K562 (cell line): Measurements from ENCODE around the gene CSF2. TPM values are rescaled to one million over a fixed set of nuclear protein-coding genes. Genes with fewer than 3 reads are reported as not detected.
A peak's percentile ranks its signal among the peaks of the same experiment; 100 is the strongest.

Experiments used
- ATAC-seq: fragments of 200-7000 bp; cut with Tn5 transposase; 3 replicates; pipeline ENCODE4 v1.9.1; 2020; ENCODE audit warnings: moderate library complexity
- BruUV-seq: library from RNA; stranded (reverse); fragments of 400-500 nt; replicated peaks from 2 replicates; lab custom pipeline; 2021; lab: Mats Ljungman, UMichigan
- CTCF ChIA-PET: fragments of 300-600 bp; formaldehyde crosslinking; extraction: SDS; loops from one replicate; lab custom pipeline; 2021; ENCODE audit warnings: low intra/inter-chr PET ratio; lab: Yijun Ruan, JAX
- POLR2A ChIA-PET: fragments of 300-600, 350-650 bp; sonication (Branson Sonifier 250); formaldehyde crosslinking; extraction: SDS; loops from one replicate; lab custom pipeline; 2021; ENCODE audit warnings: antibody characterized with exemption, inconsistent platforms; lab: Yijun Ruan, JAX
- DNase-seq, 4 experiments: peaks; one replicate each; pipeline versions ENCODE4 v3.0.0 to v3.0.0-alpha.2; 2011 to 2018; ENCODE audit warnings: low spot score in 3 of 4, mixed read lengths in 3 of 4; ENCODE audit errors: extremely low read depth in 1 of 4
- FAIRE-seq: peaks from 2 replicates; lab custom pipeline; 2011; peaks lifted over from hg19 to GRCh38; lab: Jason Lieb, UNC
- H2AFZ ChIP-seq: 2 replicates; pipeline ENCODE4 v1.6.0; 2011; ENCODE audit warnings: low read depth, low read length, control low read depth, inconsistent platforms
- H3K27ac ChIP-seq: fragments of 200-600 bp; 3 replicates; pipeline ENCODE4 v1.8.0; 2011; ENCODE audit warnings: low read depth, mild to moderate bottlenecking, control low read depth, inconsistent platforms, low read length, moderate library complexity, mixed read lengths; ENCODE audit errors: extremely low read depth
- H3K27me3 ChIP-seq, 2 experiments: fragments of 300-600 bp in 1 of 2; 2 replicates in 1 of 2; 3 replicates in 1 of 2; pipeline versions ENCODE4 v1.6.0 to v1.8.0; 2011; ENCODE audit warnings: inconsistent platforms in 2 of 2, low read length in 2 of 2, mild to moderate bottlenecking in 1 of 2, mixed read lengths in 1 of 2, moderate library complexity in 1 of 2; ENCODE audit not compliant: control insufficient read depth in 2 of 2, insufficient read depth in 2 of 2
- H3K36me3 ChIP-seq: fragments of 300-600 bp; 3 replicates; pipeline ENCODE4 v1.8.0; 2011; ENCODE audit warnings: mild to moderate bottlenecking, low read length, inconsistent platforms; ENCODE audit not compliant: control insufficient read depth, insufficient read depth
- H3K4me1 ChIP-seq, 2 experiments: fragments of 200-600 bp in 1 of 2; replicated peaks in 1 of 2; 2 replicates in 1 of 2; 3 replicates in 1 of 2; pipeline versions ENCODE4 v1.5.1 to v1.8.0; 2011; ENCODE audit warnings: inconsistent platforms in 2 of 2, low read length in 2 of 2, mild to moderate bottlenecking in 1 of 2, mixed read lengths in 1 of 2, moderate library complexity in 1 of 2; ENCODE audit not compliant: control insufficient read depth in 2 of 2, insufficient read depth in 2 of 2
- H3K4me2 ChIP-seq: 2 replicates; pipeline ENCODE4 v1.6.1; 2011; ENCODE audit warnings: low read length, control low read depth, inconsistent platforms, mixed read lengths; ENCODE audit not compliant: insufficient read depth
- H3K4me3 ChIP-seq: fragments of 200-600 bp; sonication (generic), shearing (Covaris generic); 2 replicates; pipeline ENCODE4 v1.5.1; 2016; ENCODE audit warnings: control low read depth, inconsistent platforms
- H3K79me2 ChIP-seq: fragments of 200-600 bp; 3 replicates; pipeline ENCODE4 v1.8.0; 2011; ENCODE audit warnings: low read length, inconsistent platforms; ENCODE audit not compliant: control insufficient read depth, insufficient read depth
- H3K9ac ChIP-seq, 2 experiments: 2 replicates each; pipeline versions ENCODE4 v1.6.0 to v1.6.1; 2011; ENCODE audit warnings: low read depth in 2 of 2, low read length in 2 of 2, control low read depth in 1 of 2, inconsistent platforms in 1 of 2, mild to moderate bottlenecking in 1 of 2, mixed read lengths in 1 of 2; ENCODE audit not compliant: insufficient read depth in 1 of 2
- H3K9me1 ChIP-seq: one replicate; pipeline ENCODE4 v1.6.0; 2011; ENCODE audit warnings: inconsistent platforms, mild to moderate bottlenecking, low read length, moderate library complexity; ENCODE audit not compliant: control insufficient read depth, insufficient read depth
- H3K9me3 ChIP-seq: replicated peaks from 2 replicates; pipeline ENCODE4 v1.5.1; 2011; ENCODE audit warnings: low read depth, low read length, inconsistent platforms; ENCODE audit not compliant: control insufficient read depth, insufficient read depth
- H4K20me1 ChIP-seq: replicated peaks from 2 replicates; pipeline ENCODE4 v1.6.1; 2011; ENCODE audit warnings: low read length, inconsistent platforms, mixed read lengths; ENCODE audit not compliant: control insufficient read depth, insufficient read depth
- BACH1 ChIP-seq: fragments of 200-800 bp; sonication (Bioruptor generic); IDR thresholded peaks from 2 replicates; pipeline ENCODE4 v1.6.1; 2016; ENCODE audit warnings: missing genetic modification characterization, missing compliant biosample characterization
- CEBPB ChIP-seq: fragments of 450-650 bp; IDR thresholded peaks from 2 replicates; pipeline ENCODE4 v1.6.1; 2016; ENCODE audit warnings: missing genetic modification characterization, missing compliant biosample characterization
- DDX20 ChIP-seq: fragments of 450-650 bp; IDR thresholded peaks from 2 replicates; pipeline ENCODE4 v1.6.1; 2016; ENCODE audit warnings: missing genetic modification characterization, low read depth, mild to moderate bottlenecking, missing compliant biosample characterization, moderate library complexity
- FOSL1 ChIP-seq: fragments of 200-800 bp; sonication (Bioruptor generic); conservative IDR thresholded peaks from 2 replicates; pipeline ENCODE4 v1.6.1; 2016; ENCODE audit warnings: missing genetic modification characterization, missing compliant biosample characterization
- FOXA1 ChIP-seq: fragments of 450-650 bp; IDR thresholded peaks from 2 replicates; pipeline ENCODE4 v1.6.1; 2016; ENCODE audit warnings: mild to moderate bottlenecking, borderline replicate concordance
- KLF1 ChIP-seq: fragments of 450-650 bp; IDR thresholded peaks from 2 replicates; pipeline ENCODE4 v1.6.1; 2016; ENCODE audit warnings: missing genetic modification characterization, missing compliant biosample characterization
- MEF2D ChIP-seq: conservative IDR thresholded peaks from 2 replicates; pipeline ENCODE4 v1.6.1; 2016; ENCODE audit warnings: low read depth, missing genetic modification characterization, missing compliant biosample characterization
- NCOA1 ChIP-seq: fragments of 450-650 bp; IDR thresholded peaks from 2 replicates; pipeline ENCODE4 v1.6.1; 2016; ENCODE audit warnings: low read depth
- NR2C1 ChIP-seq, 2 experiments: fragments of 450-650 bp; IDR thresholded peaks; 2 replicates each; pipeline ENCODE4 v1.6.1; 2017; ENCODE audit warnings: mild to moderate bottlenecking in 2 of 2, antibody characterized with exemption in 1 of 2, inconsistent platforms in 1 of 2, missing compliant biosample characterization in 1 of 2, missing genetic modification characterization in 1 of 2
- PHF20 ChIP-seq: fragments of 450-650 bp; IDR thresholded peaks from 2 replicates; pipeline ENCODE4 v1.6.1; 2018; ENCODE audit not compliant: partially characterized antibody
- RAD21 ChIP-seq, 2 experiments: fragments of 250-450 bp in 1 of 2; fragments of 450-650 bp in 1 of 2; sonication (Bioruptor Pico) in 1 of 2; formaldehyde crosslinking in 1 of 2; IDR thresholded peaks in 1 of 2; conservative IDR thresholded peaks in 1 of 2; 2 replicates each; pipeline versions ENCODE4 v1.4.0 to v1.8.0; 2020 to 2022; ENCODE audit warnings: mild to moderate bottlenecking in 2 of 2, moderate library complexity in 1 of 2
- RBBP5 ChIP-seq: fragments of 200-600 bp; sonication (generic); IDR thresholded peaks from 2 replicates; pipeline ENCODE4 v1.6.1; 2012; ENCODE audit warnings: borderline replicate concordance, mild to moderate bottlenecking, low read length, control low read depth, inconsistent platforms; ENCODE audit not compliant: insufficient read depth, poor library complexity, severe bottlenecking
- SIN3B ChIP-seq: fragments of 450-650 bp; IDR thresholded peaks from 2 replicates; pipeline ENCODE4 v1.6.1; 2017; ENCODE audit warnings: low read depth, mild to moderate bottlenecking, moderate library complexity
- SMARCA4 ChIP-seq: fragments of 450-650 bp; IDR thresholded peaks from 2 replicates; pipeline ENCODE4 v1.6.1; 2016
- SMARCA5 ChIP-seq: fragments of 450-650 bp; IDR thresholded peaks from 2 replicates; pipeline ENCODE4 v1.6.1; 2016
- ZNF644 ChIP-seq: fragments of 200-800 bp; sonication (Bioruptor generic); IDR thresholded peaks from 2 replicates; pipeline ENCODE4 v1.6.1; 2016; ENCODE audit warnings: low read depth, missing genetic modification characterization, missing compliant biosample characterization
- WGBS: fragments of 100-300 bp; shearing (Covaris generic); methylation state at CpG from one replicate; pipeline ENCODE4 v1.1.6; 2016; ENCODE audit warnings: low coverage, mixed read lengths; ENCODE audit not compliant: insufficient coverage; ENCODE audit errors: missing lambda C conversion rate; 5-methylcytosine and 5-hydroxymethylcytosine counted together
- in situ Hi-C: fragments of 300-500 bp; cut with MboI; formaldehyde crosslinking; loops from 4 replicates; pipeline ENCODE4 v1.15.0; 2018; ENCODE audit warnings: inconsistent platforms, mixed read lengths
- intact Hi-C: fragments of 100-400 bp; cut with micrococcal nuclease; formaldehyde crosslinking; loops from 2 replicates; pipeline ENCODE4 v1.14.2; 2022
- polyA plus RNA-seq, 8 experiments: library from polyadenylated mRNA; depleted of rRNA in 4 of 8; stranded (reverse) in 5 of 8; unstranded in 3 of 8; fragments of >200 nt; fragmentation: Nextera tagmentation in 2 of 8; fragmentation: Illumina TruSeq in 1 of 8; extraction: Ambion mirVana in 2 of 8; extraction: Trizol in 1 of 8; gene quantifications; 2 replicates each; pipeline versions ENCODE4 v1.2.1 to v1.2.3, GENCODE V29; 2011 to 2014; ENCODE audit warnings: inconsistent platforms in 1 of 8, missing spikeins in 1 of 8
- total RNA-seq, 7 experiments: library from RNA; depleted of rRNA in 6 of 7; stranded (reverse); fragments of >200 nt in 6 of 7; fragmentation: Illumina TruSeq in 2 of 7; extraction: Trizol in 2 of 7; gene quantifications; 2 replicates each; pipeline versions ENCODE4 v1.2.1 to v1.2.3, GENCODE V29; 2011 to 2021; ENCODE audit warnings: low replicate concordance in 1 of 7
- TF ChIP-seq, protein P1 (sequence below): fragments of 450-650 bp; conservative IDR thresholded peaks from 2 replicates; pipeline ENCODE4 v1.6.1; 2016; ENCODE audit warnings: missing genetic modification characterization, low read depth, mild to moderate bottlenecking, missing compliant biosample characterization, moderate library complexity

Gene CSF2
- total and polyA plus RNA-seq, 9 of the 15 experiments (the other 6 are each of a cell fraction or from before 2014, with no cell fraction given), result 0.25 to 0.29 TPM; not detected in 7

DNA sequence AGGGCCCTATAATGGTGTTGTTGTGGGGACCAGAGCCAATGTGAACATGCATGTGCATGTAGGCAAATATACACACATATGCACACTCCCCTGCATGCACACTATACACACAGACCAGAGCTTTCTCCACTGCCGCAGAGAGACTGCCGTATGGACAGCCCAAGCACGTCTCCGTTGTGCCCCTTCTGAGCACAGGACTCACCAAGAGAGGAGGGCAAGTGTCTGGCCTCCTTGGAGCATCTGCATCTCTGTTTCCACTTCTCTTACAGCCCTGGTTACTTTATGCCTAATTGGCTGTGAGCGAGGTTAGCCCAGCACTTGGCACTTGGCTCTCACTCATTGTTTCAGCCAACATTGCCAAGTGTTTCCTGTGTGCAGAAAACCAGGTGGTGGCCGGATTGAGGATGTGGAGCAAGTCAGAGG, 30.4 kb downstream of the CSF2 start:
- Histone ChIP-seq H3K9me1 (no peaks in the 10 kb centered on the region), H3K4me3 (no peak overlapping the region), H3K4me1 (peaks cover 27 to 52% of the 10 kb centered on the region in 2 experiments), H3K9me3 (no peaks in the 10 kb centered on the region), H3K27me3 (no peaks in the 10 kb centered on the region), H2AFZ (no peak overlapping the region), H3K27ac (peak overlapping the region; percentile 75; the same call in 2 of the 3 replicates)
- FAIRE-seq (no peak), ATAC-seq (no peak), DNase-seq (no peak)
- no TSS peak for BruUV-seq
- WGBS, result 75% methylated on average over 6 of the region's 6 CpGs
- CTCF ChIA-PET, result no interaction called here
- in situ Hi-C loops, result no loop called here
- TF ChIP-seq NR2C1 (IDR thresholded peaks at IDR 0.05) (no peak), NR2C1 (tag; IDR thresholded peaks at IDR 0.05) (0 out of 2 replicates have a peak, but pooled peaks have one; percentile 4), CEBPB (tag) (no peak), FOXA1 (no peak), SMARCA5 (0 out of 2 replicates have a peak, but pooled peaks have one; percentile 33), DDX20 (tag) (0 out of 2 replicates have a peak, but pooled peaks have one; percentile 36), BACH1 (peak; percentile 77; the same call in 1 of the 2 replicates), MEF2D (tag) (no peak; the same call in 1 of the 2 replicates), SMARCA4 (no peak), KLF1 (tag) (no peak), RAD21 (CRISPR knock-in tag; conservative IDR thresholded peaks at IDR 0.05 in 1 of 2, IDR thresholded peaks at IDR 0.05 in 1 of 2) (0 out of 4 replicates have a peak, but pooled peaks of 1 of the 2 experiments have one; percentile 0), PHF20 (no peak), SIN3B (no peak), NCOA1 (0 out of 2 replicates have a peak, but pooled peaks have one; percentile 1), RBBP5 (peak; percentile 17), ZNF644 (peak; percentile 13; the same call in 1 of the 2 replicates), FOSL1 (tag) (peak; percentile 49; the same call in 1 of the 2 replicates)
- TF ChIP-seq, protein P1, sequence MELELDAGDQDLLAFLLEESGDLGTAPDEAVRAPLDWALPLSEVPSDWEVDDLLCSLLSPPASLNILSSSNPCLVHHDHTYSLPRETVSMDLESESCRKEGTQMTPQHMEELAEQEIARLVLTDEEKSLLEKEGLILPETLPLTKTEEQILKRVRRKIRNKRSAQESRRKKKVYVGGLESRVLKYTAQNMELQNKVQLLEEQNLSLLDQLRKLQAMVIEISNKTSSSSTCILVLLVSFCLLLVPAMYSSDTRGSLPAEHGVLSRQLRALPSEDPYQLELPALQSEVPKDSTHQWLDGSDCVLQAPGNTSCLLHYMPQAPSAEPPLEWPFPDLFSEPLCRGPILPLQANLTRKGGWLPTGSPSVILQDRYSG (tag), result 0 out of 2 replicates have a peak, but pooled peaks have one; percentile 36
- TF ChIP-seq, all 486 proteins: peak for 10
- intact Hi-C loops, result no loop called here
- Histone ChIP-seq H4K20me1 (peaks cover 8% of the 10 kb centered on the region; the same call in 1 of the 2 replicates), H3K79me2 (no peaks in the 10 kb centered on the region; the same call in 2 of the 3 replicates), H3K4me2 (peak overlapping the region; percentile 43), H3K36me3 (no peaks in the 10 kb centered on the region; the same call in 2 of the 3 replicates), H3K9ac (peak overlapping the region; percentile 4 to 5; a peak in 2 of 4 replicates)
- POLR2A ChIA-PET, result interaction anchor here (0.6 to 2.2 kb wide), 3 partner anchors 11 to 54 kb away, joined by 3 to 11 read pairs (median 3); no protein-coding TSS in a partner anchor
